Measurements from ENCODE around the gene PLCH1. TPM values are rescaled to one million over a fixed set of nuclear protein-coding genes. Genes with fewer than 3 reads are reported as not detected.

Gene PLCH1
- total RNA-seq, 1 experiment from 2014 or later, result 0.12 TPM

DNA sequence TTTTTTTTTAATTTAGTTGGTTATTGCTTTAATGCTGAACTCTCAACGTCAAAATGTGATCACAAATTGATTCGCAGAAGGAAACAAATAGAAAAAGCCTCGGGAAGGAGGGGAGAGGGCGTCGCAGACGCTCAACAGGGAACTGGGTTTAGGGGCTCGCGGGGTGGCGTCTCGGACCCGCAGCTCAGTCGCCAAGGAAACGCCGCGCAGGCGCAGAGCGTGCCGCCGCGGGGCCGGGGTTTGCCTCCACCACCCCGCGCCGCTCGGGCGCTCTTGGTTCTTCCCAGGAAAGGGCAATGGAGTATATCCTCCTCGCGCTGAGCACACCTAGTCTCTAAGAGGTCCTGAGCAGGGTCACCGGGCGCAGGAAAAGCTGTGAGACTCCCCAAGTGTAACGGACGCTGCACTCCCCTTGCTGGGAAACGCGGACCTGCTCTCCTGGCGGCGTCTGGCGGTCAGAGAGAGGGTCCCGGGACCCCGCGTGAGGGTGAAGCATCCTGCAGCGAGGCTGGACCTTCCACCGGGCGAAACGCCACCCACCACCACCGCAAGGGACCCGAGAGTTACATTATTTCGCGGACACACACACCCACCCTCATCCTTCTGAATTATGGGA lies 753 bp downstream of the PLCH1 start:
- Mint-ChIP-seq H3K27me3 (ENCODE audit: insufficient read depth, unreplicated experiment) (peaks cover 24% of the 10 kb centered on the region), H3K4me3 (ENCODE audit: unreplicated experiment) (peak overlapping the region; percentile 78), H3K27ac (ENCODE audit: low read depth, unreplicated experiment) (peak overlapping the region; percentile 64), H3K36me3 (ENCODE audit: insufficient read depth, unreplicated experiment) (no peaks in the 10 kb centered on the region), H3K4me1 (ENCODE audit: insufficient read depth, unreplicated experiment) (peaks cover 5% of the 10 kb centered on the region), H3K9me3 (ENCODE audit: unreplicated experiment) (no peaks in the 10 kb centered on the region)
- intact Hi-C loops (cut with micrococcal nuclease), result no loop called here
- CTCF ChIA-PET, result interaction anchor here (0.6 to 1.7 kb wide), 3 partner anchors 32 to 63 kb away, joined by 3 to 4 read pairs (median 4); no protein-coding TSS in a partner anchor
- peak; percentile 47 for DNase-seq (ENCODE audit: unreplicated experiment)
- TF ChIP-seq, protein P1, sequence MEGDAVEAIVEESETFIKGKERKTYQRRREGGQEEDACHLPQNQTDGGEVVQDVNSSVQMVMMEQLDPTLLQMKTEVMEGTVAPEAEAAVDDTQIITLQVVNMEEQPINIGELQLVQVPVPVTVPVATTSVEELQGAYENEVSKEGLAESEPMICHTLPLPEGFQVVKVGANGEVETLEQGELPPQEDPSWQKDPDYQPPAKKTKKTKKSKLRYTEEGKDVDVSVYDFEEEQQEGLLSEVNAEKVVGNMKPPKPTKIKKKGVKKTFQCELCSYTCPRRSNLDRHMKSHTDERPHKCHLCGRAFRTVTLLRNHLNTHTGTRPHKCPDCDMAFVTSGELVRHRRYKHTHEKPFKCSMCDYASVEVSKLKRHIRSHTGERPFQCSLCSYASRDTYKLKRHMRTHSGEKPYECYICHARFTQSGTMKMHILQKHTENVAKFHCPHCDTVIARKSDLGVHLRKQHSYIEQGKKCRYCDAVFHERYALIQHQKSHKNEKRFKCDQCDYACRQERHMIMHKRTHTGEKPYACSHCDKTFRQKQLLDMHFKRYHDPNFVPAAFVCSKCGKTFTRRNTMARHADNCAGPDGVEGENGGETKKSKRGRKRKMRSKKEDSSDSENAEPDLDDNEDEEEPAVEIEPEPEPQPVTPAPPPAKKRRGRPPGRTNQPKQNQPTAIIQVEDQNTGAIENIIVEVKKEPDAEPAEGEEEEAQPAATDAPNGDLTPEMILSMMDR (IDR thresholded peaks at IDR 0.05; ENCODE audit: unreplicated experiment), result no peak
- POLR2A ChIA-PET, result interaction anchor here (0.7 kb wide), 1 partner anchor 61 kb away, joined by 3 read pairs; no protein-coding TSS in a partner anchor
- no TSS peak for BruUV-seq (replicated peaks)

DNA sequence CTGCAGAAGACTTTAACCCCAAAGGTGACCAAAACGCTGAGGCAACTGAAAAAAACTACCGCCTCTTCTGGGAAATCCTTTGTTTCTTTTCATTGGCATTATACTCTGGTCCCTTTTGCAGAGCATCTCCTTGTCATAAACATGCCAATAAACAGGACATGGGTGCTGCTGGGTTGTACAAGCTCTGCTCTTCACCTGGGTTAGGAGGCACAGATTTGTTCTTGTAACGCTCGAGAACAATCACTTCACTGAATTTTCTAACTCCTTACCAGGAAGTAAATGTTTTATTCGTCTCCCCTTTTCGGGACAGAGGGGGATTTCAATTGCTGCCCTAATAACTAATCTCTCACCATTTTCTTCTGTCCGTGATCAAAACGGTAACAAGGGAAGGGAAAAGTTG lies 1.3 kb downstream of the PLCH1 start:
- peaks cover under 1% of the 10 kb centered on the region for H3K4me1 Mint-ChIP-seq (ENCODE audit: insufficient read depth, unreplicated experiment)
- POLR2A ChIA-PET, result no interaction called here
- no peaks in the 10 kb centered on the region for H3K36me3 Mint-ChIP-seq (ENCODE audit: insufficient read depth, unreplicated experiment)
- H3K4me3 Mint-ChIP-seq (ENCODE audit: unreplicated experiment), result peak overlapping the region; percentile 78
- no peaks in the 10 kb centered on the region for H3K9me3 Mint-ChIP-seq (ENCODE audit: unreplicated experiment)
- intact Hi-C loops (cut with micrococcal nuclease), result no loop called here
- peak; percentile 9 for DNase-seq (ENCODE audit: unreplicated experiment)
- peaks cover 24% of the 10 kb centered on the region for H3K27me3 Mint-ChIP-seq (ENCODE audit: insufficient read depth, unreplicated experiment)
- H3K27ac Mint-ChIP-seq (ENCODE audit: low read depth, unreplicated experiment), result peak overlapping the region; percentile 64
- TF ChIP-seq, protein P1 (IDR thresholded peaks at IDR 0.05; ENCODE audit: unreplicated experiment), result no peak
- CTCF ChIA-PET, result interaction anchor here (0.7 to 1.7 kb wide), 2 partner anchors 62 to 63 kb away, joined by 4 read pairs; no protein-coding TSS in a partner anchor
- BruUV-seq (replicated peaks), result no TSS peak

DNA sequence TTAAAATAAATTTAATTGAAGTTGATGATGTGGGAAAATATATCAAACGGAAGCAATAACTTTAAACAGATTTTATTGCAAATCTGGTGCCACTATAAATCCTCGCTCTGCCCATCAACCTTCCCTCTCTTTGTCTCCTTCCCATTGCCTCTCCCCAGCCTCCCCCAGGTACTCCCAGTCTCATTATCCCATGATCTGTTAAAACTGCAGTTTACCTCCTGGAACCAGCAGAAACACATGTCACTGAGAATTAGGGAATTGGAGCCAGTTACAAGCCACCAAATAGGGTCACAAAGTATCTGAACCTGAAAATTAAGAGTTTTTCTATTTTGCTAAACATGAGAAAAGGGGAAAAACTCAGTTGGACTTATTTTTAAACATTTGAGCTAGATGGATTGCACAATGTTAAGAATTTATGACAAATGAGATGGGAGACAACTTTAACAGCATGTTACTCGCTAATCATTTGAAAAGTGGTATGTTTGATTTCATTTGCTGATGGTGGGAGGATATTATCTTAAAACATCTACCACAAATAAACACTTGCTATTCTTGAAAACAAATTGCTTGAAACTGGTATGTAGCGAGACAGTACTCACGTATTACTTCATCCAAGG lies 2.4 kb downstream of the PLCH1 start:
- H3K4me3 Mint-ChIP-seq (ENCODE audit: unreplicated experiment), result no peak overlapping the region
- peaks cover 15% of the 10 kb centered on the region for H3K27me3 Mint-ChIP-seq (ENCODE audit: insufficient read depth, unreplicated experiment)
- CTCF ChIA-PET, result interaction anchor here (0.5 to 1.7 kb wide), 2 partner anchors 63 to 168 kb away, joined by 3 to 4 read pairs; no protein-coding TSS in a partner anchor
- no peak overlapping the region for H3K27ac Mint-ChIP-seq (ENCODE audit: low read depth, unreplicated experiment)
- DNase-seq (ENCODE audit: unreplicated experiment), result no peak
- H3K36me3 Mint-ChIP-seq (ENCODE audit: insufficient read depth, unreplicated experiment), result no peaks in the 10 kb centered on the region
- no peaks in the 10 kb centered on the region for H3K4me1 Mint-ChIP-seq (ENCODE audit: insufficient read depth, unreplicated experiment)
- TF ChIP-seq, protein P1 (IDR thresholded peaks at IDR 0.05; ENCODE audit: unreplicated experiment), result no peak
- BruUV-seq (replicated peaks), result no TSS peak
- POLR2A ChIA-PET, result interaction anchor here (0.6 kb wide), 1 partner anchor 30 kb away, joined by 3 read pairs; no protein-coding TSS in a partner anchor
- intact Hi-C loops (cut with micrococcal nuclease), result no loop called here
- H3K9me3 Mint-ChIP-seq (ENCODE audit: unreplicated experiment), result no peaks in the 10 kb centered on the region

DNA sequence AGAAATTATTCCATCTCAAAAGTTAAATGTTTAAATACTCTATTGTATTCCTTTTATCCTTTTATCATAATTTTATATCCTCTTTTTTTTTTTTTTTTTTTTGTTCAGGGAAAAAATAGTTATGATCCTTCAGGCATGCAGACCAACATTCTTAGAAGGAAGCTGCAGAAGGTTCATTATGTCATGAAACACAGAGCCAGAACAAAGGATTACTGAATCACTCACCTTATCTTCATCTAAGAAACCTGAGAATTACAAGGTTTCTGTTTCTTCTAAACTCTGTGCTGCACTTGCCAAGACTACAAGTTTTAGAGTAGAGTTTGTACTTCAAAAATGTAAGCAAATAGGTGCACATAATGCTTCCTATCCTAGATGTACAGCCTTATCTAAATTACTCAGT lies 3.3 kb downstream of the PLCH1 start:
- no peaks in the 10 kb centered on the region for H3K4me1 Mint-ChIP-seq (ENCODE audit: insufficient read depth, unreplicated experiment)
- intact Hi-C loops (cut with micrococcal nuclease), result no loop called here
- no peaks in the 10 kb centered on the region for H3K36me3 Mint-ChIP-seq (ENCODE audit: insufficient read depth, unreplicated experiment)
- POLR2A ChIA-PET, result no interaction called here
- no TSS peak for BruUV-seq (replicated peaks)
- H3K9me3 Mint-ChIP-seq (ENCODE audit: unreplicated experiment), result no peaks in the 10 kb centered on the region
- H3K27me3 Mint-ChIP-seq (ENCODE audit: insufficient read depth, unreplicated experiment), result peaks cover 6% of the 10 kb centered on the region
- TF ChIP-seq, protein P1 (IDR thresholded peaks at IDR 0.05; ENCODE audit: unreplicated experiment), result no peak
- CTCF ChIA-PET, result no interaction called here
- no peak for DNase-seq (ENCODE audit: unreplicated experiment)
- H3K4me3 Mint-ChIP-seq (ENCODE audit: unreplicated experiment), result no peak overlapping the region
- H3K27ac Mint-ChIP-seq (ENCODE audit: low read depth, unreplicated experiment), result no peak overlapping the region
